ENCODE measurements around the gene TMPRSS6.

TMPRSS6 gene

GRCh38 chr22:37048133-37048532 lies 61.4 kb downstream of the TMPRSS6 start:
- no peak for DNase-seq

DNA sequence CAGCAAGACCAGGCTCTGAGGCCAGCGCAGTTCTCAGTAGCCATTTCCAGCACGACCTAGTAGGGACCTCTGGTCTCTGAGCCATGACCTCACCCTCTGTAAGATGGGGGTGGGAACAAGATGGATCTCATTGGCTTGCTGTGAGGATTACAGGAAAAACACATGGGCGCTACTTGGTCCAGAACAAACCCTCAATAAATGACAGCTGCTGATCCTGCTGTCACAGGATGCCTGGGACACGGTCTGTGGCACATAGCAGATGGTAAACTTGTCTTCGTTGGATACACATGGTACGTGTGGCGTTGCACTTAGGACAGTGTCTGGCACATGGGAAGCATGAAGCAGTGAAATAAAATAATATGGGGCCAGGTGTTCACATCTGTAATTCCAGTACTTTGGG lies 62.5 kb downstream of the TMPRSS6 start:
- no peak for DNase-seq

- DNase-seq, result no peak
These were observed 62.9 kb downstream of the TMPRSS6 start for GRCh38 chr22:37046589-37046988.

GRCh38 chr22:37045958-37046357 lies 63.6 kb downstream of the TMPRSS6 start:
- peak; percentile 28 for DNase-seq

- peak; percentile 56 for DNase-seq
These were observed 64.6 kb downstream of the TMPRSS6 start for GRCh38 chr22:37044634-37045625.

DNA sequence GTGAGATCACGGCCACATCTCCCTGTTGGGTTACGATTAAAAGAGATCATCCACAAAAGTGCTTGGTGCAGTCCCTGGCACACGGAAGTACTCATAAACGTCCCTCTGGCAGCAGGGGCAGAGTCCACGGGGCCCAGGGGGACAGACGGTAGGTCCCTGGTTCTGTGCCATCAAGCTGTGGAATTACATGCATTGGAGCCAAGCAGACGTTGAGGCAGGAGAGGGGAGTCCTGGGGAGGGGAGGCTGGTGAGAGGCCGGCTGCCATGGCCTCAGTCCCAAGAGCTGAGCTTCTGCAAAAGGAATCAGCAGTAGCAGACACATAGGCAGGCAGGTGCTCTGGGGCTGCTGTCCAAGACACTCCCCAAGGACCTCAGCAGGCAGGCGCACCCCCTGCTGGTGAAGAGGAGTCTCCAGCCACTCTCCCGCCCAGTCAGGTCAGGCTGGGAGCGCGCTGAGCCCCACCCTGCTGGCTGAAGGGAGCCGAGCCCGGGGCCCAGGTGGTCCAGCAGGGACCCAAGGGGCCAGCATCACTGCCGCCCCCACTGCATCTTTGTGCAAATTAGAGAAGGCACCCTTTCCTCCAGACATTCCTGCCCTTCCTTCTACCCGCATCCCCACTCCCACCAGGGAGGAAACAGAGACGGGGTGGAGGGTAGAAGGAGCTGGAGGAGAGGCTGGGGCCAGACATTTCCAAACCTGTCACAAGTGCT lies 65.5 kb downstream of the TMPRSS6 start:
- DNase-seq, result peak; percentile 72

GRCh38 chr22:37043209-37043827 lies 66.2 kb downstream of the TMPRSS6 start:
- DNase-seq, result no peak

DNA sequence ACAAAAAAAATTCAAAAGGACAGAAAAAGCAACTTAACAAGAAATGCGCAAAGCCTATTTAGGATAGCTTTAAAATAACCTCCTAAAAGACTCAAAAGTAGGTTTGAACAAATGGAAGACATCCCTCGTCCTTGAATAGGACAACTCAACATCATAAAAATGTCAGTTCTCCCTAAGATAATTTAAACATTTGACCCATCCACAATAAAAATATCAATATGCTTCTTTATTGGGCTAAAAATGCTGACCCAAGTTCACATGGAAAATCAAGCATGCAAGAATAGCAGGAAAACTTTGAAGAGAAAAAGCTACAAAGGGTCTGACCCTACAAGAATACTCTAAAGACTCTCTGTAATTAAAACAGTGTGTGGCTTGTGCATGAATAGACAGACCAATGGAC lies 70.0 kb downstream of the TMPRSS6 start:
- DNase-seq, result no peak

- no peak for DNase-seq
These were observed 71.8 kb downstream of the TMPRSS6 start for GRCh38 chr22:37037669-37038068.

- no peak for DNase-seq
These were observed 72.7 kb downstream of the TMPRSS6 start for GRCh38 chr22:37036655-37037377.

GRCh38 chr22:37033605-37034430 lies 75.7 kb downstream of the TMPRSS6 start:
- DNase-seq, result no peak

DNA sequence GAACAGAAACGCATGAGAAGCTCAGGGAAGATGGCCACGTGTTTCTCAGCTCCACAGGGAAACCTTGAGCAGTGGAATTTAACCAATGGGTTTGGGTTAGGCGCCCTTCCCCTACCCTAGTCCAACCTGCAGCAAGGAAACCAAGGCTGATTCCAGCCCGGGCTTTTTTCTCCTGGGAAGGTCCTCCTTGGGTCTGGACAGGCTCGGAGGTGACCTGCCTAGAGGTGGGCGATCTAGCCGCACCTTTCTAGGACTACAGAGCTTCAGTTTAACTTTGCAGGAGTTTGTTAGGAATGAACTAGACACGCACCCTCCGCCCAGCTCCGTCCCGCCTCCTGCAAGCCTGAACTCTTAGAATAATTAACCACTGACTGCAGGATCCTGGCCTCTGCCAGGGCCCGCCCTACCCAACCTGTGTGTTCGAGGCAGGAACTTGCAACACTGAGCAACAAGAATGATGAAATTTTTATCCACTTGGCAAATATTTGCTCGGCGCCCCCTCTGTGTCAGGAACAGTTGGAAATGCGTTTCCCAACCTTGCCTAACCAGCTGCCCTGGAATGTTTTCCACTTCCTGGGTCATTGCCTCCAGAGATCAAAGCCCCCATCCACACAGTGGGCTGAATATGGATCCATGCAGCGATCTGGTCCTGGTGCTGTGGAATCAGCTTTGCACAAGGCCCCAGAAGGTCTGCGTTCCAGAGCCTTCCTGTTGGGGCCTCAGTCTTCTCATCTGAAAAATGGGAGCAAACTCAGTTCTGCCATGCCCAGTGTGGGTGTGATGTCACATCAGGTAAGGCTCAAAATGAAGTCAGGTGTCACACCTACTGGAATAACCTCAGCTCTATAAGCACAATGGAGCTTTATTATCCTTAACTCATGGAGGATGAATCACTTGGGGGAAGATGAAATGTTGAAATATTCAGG lies 76.7 kb downstream of the TMPRSS6 start:
- DNase-seq, result no peak

GRCh38 chr22:37032134-37032534 lies 77.4 kb downstream of the TMPRSS6 start:
- no peak for DNase-seq

DNA sequence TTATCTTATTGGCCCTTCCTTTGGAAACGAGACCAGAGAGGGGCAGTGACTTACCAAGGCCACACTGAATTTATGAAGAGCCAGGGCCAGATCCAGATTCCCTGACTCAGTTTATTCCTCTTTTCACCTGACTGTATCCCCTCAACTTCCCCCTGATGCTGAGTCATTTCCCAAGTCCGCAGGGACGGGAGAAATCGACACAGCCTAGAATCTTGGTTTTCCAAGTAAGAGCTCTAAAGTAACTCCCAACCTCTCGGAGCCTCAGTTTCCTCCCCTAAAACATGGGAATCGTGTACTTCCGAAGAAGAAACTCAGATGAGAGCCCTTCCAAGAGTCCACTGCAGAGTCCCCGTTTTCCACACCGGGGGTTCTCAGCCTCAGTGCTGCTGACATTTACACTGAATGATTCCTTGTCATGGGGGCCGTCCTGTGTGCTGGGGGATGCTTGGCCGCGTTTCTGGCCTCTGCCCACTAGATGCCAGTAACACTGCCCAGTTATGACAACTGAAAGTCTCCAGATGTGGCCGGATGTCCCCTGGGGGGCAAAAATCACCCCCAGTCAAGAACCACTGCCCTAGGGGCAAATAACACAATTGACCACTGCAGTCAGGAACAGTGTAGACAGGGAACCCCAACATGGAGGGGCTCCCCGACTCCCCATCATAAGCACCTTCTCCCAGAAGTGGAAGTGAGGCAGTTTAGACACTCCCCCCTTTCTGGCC lies 78.8 kb downstream of the TMPRSS6 start:
- DNase-seq, result no peak

- DNase-seq, result no peak
These were observed 80.5 kb downstream of the TMPRSS6 start for GRCh38 chr22:37028692-37029674.

- DNase-seq, result no peak
These were observed 82.0 kb downstream of the TMPRSS6 start for GRCh38 chr22:37027556-37027955.

GRCh38 chr22:37026325-37026724 lies 83.2 kb downstream of the TMPRSS6 start:
- DNase-seq, result no peak

- no peak for DNase-seq
These were observed 83.9 kb downstream of the TMPRSS6 start for GRCh38 chr22:37025500-37026070.
